SKM-1 treated with dmso at 0.1 percent for 144 hours (cell line): Measurements from ENCODE around the gene ACKR1.

Experiments used
- DNase-seq: peaks from one replicate; lab custom pipeline; 2025; ENCODE audit not compliant: unreplicated experiment; lab: John Stamatoyannopoulos, UW

ACKR1 gene

GRCh38 chr1:159218649-159219636 is 14.3 kb downstream of the ACKR1 start:
- DNase-seq, result no peak

GRCh38 chr1:159222075-159222865 is 17.6 kb downstream of the ACKR1 start:
- DNase-seq, result no peak

- DNase-seq, result no peak
Measured at GRCh38 chr1:159223004-159223403, 18.3 kb downstream of the ACKR1 start.

GRCh38 chr1:159228554-159228953 is 23.9 kb downstream of the ACKR1 start:
- DNase-seq, result no peak

GRCh38 chr1:159229260-159229885 is 24.7 kb downstream of the ACKR1 start:
- DNase-seq, result no peak

- no peak for DNase-seq
Measured at GRCh38 chr1:159229896-159230295, 25.2 kb downstream of the ACKR1 start.

- DNase-seq, result no peak
Measured at GRCh38 chr1:159239551-159240220, 35.0 kb downstream of the ACKR1 start.

GRCh38 chr1:159247266-159247665 is 42.6 kb downstream of the ACKR1 start:
- DNase-seq, result no peak

GRCh38 chr1:159248311-159248710 is 43.6 kb downstream of the ACKR1 start:
- DNase-seq, result no peak

- peak; percentile 45 for DNase-seq
Measured at GRCh38 chr1:159250638-159251216, 46.1 kb downstream of the ACKR1 start.
